ENCODE results near the gene ZFYVE1.
"Not testable (repeated sequence)": the region's sequence is repeated elsewhere in the genome, so short reads cannot be mapped to it uniquely, and the experiment has no call there.

Gene ZFYVE1

DNA sequence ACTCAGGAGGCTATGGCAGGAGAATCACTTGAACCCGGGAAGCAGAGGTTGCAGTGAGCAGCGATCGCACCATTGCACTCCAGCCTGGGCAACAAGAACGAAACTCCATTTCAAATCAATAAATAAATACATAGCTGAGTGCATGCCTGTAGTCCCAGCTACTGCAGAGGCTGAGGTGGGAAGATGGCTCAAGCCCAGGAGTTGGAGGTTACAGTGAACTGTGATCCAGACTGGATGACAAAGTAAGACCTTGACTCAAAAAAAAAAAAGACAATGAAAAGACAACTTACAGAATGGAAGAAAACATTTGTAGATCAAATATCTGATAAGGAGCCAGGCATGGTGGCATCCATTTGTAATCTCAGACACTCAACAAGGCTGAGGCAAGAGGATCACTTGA is 27.6 kb downstream of the ZFYVE1 start:
- no peak for DNase-seq

DNA sequence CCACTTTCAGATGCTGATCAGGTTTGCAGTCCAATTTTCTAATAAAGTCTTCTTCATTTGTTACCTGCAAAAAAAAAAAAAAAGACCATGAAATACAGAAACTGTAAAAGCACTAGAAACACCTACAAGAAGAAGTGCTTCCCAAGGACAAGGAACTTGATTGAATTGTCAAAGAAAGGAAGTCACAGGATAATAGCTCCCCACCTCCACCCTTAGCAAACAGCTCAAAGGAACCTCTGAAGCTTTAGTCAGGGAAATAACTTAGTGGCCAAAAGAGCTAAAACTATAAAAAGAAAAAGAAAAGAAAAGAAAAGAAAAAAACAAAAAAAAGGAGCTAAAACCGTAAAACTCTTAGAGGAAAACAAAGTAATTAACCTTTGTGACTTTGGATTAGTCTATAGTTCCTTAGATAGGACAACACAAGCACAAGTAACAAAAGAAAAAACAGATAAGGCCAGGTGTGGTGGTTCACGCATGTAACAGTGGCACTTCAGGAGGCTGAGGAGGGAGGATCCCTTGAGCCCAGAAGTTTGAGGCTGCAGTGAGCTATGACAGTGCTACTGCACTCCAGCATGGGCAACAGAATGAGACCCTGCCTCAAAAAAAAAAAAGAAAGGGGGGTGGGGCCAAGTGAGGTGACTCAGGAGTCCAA is 28.5 kb downstream of the ZFYVE1 start:
- no peak for DNase-seq

DNA sequence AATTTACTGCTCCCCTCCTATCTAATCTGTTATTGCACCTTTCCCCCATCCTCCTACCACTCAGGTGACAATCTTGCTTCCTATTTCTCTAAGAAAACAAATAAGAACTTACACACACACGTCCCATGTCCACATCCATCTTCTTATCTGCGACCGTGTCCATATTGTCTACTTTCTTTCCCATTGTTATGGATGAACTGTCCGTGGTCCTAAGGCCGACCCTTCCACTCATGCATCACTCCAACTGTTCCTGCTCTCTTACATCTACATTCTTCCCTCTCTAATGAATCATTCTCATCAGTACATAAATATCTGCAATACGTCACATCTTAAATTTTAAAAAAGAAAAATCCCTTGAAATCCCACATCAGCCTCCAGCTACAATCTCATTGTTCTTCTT is 30.0 kb downstream of the ZFYVE1 start:
- DNase-seq: no peak

DNA sequence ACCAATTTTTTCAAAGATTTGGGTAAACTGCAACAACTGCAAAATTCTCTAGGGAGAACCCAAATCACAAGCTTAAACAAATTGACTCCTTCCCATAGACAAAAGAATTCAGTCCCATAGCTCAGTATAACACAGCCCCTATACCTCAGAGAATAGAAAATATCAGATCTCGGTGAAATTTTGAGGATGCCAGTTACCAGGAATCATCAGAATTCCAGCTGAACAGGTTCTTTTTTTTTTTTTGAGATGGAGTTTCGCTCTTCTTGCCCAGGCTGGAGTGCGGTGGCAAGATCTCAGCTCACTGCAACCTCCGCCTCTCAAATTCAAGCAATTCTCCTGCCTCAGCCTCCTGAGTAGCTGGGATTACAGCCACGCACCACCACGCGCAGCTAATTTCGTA is 36.7 kb downstream of the ZFYVE1 start:
- DNase-seq: no peak

DNA sequence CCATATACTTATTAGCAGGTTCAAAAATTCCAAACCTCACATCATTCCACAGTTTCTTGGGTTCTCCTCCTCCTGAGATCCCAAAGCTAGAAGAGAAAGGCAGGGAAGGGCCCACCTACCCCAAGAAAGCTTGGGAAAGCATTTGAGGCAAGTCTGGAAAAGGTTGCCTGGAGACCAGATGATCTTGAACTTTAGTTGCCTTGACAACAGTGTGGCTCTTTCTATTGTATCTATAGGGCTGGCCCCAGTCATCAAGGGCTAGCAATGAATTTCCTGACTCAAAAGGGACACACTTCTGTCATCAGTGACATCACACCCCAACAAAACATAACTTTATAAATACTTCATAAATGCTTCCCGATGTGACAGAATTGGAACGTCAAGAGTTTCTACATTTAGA is 40.0 kb downstream of the ZFYVE1 start:
- no peak for DNase-seq

DNA sequence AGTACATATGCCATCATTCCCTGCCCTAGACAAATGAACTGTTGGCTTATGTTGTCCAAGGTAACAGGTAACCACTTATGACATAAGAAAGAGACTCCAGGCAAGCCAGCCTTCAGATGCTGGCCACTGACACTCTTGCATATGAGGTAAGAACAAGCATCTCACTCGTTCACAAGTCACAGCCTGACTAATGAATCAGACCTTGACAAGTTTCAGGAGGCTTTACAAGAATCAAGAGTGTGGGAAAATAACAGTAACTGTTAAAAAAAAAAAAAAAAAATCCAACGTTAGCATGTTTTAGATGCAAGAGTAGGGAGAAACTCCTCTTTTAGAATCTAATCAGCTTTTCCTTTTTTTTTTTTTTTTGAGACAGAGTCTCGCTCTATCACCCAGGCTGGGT is 40.7 kb downstream of the ZFYVE1 start:
- no peak for DNase-seq

DNA sequence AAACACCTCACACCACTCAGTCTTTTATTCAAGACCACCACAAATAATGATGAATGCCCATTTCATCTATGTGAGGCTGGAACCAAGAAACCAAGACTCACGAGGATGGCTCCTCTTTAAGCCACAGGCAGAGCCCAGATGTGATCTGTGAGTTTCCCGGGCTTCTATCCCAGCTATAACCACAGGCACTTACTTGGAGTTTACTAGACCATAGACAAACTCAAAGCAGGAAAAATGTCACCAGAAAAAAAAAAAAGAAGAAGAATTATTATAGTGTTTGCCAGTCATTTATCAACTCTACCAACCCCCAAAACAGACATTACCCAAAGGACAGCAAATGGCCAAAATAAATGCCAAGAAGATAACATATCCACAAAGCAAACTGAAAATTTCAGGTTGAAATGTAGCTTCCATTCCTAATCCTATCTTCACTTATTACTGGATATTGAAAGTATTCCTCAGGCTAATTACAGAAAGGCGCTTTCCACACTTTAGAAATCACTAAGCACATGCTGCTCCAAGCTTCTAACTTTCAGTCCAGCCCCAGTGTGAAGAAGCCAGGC is 44.7 kb downstream of the ZFYVE1 start:
- no peak for DNase-seq

DNA sequence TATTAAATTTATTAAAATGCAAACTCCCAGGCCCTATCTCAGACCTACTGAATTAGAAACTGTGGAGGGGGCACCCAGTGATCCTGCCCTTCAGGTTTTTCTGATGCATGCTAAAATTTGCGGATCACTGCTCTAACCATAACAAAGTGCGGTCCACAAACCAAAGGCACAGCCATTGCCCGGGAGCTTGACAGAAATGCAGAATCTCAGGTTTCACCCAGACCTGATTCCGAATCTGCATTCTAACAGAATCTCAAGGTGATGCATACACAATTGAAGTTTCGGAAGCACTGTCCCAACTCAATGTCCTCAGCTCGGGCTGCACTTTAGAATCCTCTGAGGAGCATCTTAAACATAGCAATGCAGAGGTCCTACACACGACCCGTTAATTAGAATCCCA is 46.0 kb downstream of the ZFYVE1 start:
- DNase-seq: no peak

DNA sequence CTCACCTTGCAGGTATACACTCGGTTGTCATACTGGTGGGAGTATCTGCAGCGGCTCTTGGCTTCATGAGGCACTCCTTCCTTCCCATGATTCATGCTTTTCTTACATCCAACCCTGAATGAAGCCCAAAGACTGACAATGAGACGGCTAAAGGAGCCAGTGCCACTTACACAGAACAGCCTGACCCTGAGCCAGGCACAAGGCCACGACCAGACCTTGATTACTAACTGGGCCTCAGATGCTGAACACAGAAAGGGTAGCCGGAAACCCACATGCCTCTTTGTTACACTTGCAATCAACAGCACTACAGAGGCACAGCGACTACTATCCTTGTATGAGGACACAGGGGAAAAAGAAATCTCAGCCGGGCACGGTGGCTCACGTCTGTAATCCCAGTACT is 48.0 kb downstream of the ZFYVE1 start:
- no peak for DNase-seq

DNA sequence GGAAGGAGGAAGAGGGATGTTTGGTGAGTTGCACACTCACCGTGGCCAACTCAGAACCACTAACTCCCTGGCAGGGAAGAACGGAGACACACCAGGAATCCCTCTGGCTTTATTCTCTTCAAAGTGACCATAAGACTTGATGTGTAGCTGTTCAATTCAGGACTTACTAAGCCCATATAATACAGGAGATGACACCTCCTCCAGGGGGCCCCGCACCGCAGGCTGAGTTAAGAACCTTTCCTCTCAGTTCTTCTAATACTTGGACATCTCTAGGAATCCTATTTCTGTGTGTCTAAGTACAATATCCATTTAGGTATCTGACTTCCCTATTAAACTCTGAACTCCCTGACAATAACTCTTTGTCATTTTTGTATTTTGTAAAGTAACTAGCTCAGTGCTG is 51.1 kb downstream of the ZFYVE1 start:
- DNase-seq: no peak

DNA sequence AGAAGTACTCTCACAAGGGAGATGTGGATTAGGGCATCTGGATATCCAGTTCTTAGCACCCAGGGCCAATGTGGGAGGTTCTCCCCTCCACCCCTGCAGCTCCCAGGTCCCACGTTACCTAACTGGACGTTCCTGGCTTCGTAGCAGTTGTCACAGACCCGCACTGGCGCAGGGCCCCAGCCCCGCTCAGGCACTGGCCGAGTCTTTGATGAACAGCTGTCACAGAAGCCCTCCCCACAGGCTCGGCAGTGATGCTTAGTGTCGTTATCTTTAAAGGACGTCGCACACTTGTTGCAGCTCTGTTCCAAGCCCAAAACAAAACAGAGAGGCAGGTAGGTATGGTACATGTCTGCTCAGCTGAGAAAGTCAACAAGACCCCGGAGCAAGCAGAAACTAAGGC is 52.2 kb downstream of the ZFYVE1 start:
- no peak for DNase-seq

DNA sequence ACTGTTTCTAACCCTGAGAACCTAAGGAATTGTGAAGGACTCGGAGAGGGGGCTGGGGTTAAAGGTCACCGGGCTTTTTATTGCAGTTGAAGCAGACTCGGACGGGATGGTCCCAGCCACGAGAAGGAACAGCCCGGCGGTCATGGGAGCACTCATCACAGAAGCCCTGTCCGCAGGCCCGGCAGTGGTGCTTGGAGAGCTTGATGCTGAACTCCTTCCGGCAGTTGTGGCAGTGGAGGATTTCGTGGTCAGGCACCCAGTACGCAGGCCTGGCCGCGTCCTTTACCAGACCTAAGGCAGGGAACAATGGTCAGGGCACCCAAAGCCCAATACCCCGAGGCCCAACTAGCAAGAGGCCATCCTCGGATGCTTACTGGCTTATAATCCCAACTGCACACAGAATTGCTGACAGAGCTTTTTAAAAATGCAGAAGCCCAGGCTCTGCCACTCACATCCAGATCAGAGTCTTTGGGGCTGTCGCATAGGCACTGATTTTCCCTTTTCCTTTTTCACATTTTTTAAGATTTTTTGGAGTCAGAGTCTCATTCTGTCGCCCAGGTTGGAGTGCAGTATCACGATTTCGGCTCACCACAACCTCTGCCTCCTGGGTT is 56.0 kb downstream of the ZFYVE1 start:
- no peak for DNase-seq

DNA sequence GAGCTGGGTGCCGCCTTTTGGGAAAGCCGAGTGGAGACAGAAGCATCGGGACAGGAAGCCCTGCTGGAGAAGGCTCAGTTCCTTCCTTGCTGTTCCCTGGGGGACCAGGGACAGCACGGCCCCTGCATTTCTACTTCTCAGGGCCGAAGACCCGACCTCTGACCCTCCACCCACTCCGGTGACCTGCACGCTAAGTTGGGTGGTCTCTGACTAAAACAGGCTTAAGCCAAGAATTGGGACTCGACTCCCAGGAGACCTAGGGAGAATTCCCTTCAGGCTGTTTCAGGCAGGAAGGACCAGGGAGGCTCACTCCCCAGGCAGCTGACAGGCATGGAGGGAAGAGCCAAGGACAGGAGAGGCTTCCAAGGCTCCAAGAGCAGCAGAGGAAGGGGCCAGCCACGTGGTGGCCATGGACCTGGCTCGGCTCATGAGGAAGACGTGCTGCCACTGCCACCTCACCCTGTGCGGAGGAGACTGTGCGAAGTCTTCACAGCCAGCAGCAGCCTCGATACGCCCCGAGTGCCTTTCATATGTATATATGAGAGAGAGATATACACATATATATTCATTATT is 56.8 kb downstream of the ZFYVE1 start:
- no peak for DNase-seq

DNA sequence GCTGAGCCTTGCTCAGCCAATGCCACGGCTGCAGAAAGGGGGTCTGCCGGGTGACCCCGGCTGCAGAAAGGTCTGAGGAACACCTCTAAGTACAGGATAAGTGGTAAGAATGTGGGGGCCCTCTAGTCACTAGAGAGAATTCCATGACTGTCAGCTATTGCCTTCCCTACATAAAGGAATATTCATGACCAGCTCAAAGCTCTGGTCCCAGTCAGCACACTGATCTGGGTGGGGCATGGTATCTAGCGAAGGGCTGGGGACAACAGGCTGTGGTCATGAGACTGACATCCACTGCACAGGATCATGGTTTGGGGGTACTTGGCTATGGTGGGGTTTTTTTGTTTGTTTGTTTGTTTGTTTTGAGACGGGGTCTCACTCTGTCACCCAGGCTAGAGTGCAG is 58.6 kb downstream of the ZFYVE1 start:
- no peak for DNase-seq

DNA sequence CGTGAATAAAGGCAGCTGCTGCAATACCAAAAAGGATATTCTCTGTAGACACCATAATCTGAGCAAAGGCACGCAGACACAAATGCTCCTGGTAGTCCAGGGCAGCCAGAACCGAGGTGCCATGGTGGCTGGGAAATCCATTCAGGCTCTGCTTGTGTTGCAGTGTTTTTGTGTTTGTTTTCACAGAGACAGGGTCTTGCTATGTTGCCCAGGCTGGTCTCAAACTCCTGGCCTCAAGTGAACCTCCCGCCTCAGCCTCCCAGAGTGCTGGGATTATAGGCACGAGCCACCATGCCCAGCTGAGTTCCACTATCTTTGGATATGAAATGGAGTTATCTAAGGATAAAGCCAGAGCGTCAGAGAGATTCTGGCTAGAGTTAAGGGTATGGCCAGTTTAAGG is 60.9 kb downstream of the ZFYVE1 start:
- no peak for DNase-seq

DNA sequence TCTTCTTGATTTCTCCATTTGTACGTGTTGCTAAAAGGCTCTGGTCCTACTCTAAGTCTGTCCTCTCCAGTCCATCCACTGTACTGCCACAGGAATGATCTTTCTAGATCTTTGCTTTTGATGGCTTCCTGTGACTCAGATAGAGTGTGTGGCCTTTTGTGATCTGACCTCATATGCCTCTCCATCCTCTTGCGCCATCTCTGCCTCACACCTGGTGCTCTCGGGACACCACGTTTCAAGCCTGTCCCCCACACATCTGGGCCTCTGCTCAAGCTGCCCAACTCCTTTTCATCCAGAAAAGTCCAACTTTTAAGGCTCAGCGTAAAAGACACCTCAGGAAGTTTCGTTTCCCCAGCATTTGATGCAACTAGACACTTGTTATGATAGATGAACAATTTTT is 61.7 kb downstream of the ZFYVE1 start:
- no peak for DNase-seq

DNA sequence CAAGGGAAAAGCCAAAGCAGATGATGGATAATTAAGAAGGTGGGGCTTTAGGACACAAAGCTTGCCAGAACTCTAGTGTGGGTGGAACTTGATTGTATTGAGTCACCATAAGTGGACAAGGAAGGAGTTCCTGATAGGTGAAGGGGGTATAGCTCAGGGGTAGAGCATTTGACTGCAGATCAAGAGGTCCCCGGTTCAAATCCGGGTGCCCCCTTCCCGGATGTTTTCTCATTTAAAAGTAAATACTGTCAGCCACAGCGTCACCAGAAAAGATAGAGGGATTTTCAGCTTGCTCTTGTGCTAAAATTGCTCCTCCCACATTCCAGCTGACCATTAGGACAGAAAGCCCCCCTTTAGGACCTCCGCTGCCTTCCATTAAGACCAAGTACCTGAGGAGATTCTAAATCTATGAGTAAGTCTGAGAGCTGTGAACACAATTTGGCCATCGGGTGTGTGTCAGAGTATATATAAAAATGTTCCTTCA is 64.0 kb downstream of the ZFYVE1 start:
- DNase-seq: no peak

DNA sequence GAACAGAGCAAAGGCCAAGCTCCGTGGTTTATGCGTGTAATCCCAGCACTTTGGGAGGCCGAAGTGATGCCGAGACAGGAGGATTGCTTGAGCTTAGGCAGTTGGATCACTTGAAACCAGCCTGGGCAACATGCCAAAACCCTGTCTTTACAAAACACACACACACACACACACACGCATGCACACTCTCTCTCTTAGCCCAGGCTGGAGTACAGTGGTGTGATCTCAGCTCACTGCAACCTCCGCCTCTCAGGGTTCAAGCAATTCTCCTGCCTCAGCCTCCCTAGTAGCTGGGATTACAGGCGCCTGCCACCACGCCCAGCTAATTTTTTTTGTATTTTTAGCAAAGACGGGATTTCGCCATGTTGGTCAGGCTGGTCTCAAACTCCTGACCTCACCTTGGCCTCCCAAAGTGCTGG is 64.6 kb downstream of the ZFYVE1 start:
- DNase-seq: not testable (repeated sequence)

DNA sequence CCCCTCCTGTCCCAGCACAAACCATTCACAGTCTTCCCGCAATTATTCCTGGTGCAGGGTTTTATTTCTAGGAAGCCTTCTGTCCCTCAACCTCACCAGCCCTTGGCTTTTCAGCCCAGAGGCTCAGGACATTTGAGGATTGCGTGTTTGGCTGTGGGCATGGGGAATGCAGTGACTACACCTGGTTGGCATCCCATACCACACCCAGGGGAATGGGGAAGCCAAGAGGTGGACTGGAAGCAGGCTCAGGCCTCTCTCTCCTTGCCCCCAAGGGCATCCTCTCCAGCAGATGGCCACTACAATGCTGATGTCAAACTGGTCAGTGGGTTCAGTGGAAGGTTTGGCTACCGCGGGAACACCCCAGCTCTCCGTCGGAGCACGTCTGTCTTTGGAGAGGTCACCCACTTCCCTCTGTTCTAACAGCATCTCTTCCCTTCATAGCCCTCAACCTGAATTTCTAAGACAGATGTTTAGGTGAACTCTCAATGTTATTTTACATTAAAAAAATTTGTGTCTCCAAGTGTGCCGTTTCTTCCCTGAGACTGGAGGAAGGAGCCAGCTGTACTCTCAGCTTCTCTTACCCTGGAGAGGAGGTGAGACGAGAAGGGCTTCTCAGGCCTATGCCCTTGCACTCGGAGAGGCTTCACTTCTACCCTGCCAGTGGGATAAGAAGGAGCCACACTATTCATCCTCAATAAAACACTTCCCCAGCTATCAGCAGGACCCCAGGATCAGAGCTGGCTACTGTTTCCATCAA is 65.1 kb downstream of the ZFYVE1 start:
- DNase-seq: no peak

DNA sequence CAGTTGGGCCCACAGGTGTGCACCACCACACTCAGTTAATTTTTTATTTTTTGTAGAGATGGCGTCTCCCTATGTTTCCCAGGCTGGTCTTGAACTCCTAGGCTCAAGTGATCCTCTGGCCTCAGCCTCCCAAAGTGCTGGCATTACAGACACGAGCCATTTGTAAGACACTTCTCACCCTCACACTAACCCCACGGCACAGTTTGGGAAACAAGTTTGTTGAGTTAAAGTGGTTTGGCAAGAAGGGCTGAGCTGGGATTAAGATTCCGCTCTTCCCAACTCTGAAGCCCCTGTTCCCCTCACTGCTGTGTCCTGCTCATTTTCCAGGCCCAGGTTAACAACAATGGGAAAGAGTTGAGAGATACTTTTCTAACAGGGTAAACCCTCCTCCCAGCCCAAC is 65.9 kb downstream of the ZFYVE1 start:
- not testable (repeated sequence) for DNase-seq

DNA sequence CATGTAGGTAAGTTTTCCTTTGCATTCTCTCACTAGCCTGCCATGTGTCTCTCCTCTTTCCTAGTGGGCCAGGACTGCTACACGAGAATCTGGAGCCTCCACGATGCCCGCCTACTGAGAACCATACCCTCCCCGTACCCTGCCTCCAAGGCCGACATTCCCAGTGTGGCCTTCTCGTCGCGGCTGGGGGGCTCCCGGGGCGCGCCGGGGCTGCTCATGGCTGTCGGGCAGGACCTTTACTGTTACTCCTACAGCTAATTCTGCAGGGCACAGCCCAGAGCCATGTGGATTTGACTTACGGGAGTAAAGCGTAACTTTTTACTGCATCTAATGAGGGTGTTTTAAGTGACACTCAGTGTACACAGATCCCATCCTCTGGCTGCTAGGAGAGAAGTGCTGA is 68.4 kb downstream of the ZFYVE1 start:
- no peak for DNase-seq

DNA sequence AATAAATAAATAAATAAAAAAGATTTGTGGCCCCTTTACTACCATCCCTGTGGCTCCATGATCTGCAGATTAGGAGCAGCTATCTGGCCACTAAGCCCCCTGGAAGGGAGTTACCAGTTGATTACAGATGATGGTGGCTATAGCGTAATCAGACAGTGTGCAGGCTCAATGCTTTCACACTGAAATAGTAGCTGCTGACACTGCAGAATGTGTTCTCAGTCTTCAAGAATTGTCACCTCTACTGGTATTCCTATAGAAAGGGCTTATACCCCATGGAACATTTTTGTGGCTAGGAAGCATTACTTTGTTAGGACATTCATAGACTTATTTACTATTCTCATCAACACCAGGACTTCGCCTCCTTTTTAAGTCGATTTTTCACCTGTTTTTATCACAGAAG is 69.7 kb downstream of the ZFYVE1 start:
- no peak for DNase-seq

DNA sequence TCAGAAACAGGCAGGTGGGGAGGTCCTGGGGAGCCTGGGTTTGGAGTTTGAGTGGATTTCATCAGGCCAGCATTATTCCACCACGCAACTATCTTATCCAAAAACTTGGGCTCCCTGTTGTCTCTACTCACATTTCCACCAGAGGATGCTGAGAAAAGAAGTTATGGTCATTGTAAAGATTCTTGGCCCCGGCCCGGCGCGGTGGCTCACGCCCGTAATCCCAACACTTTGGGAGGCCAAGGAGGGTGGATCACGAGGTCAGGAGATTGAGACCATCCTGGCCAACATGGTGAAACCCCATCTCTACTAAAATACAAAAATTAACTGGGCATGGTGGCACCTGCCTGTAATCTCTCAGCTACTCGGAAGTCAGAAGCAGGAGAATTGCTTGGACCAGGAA is 70.2 kb downstream of the ZFYVE1 start:
- not testable (repeated sequence) for DNase-seq

DNA sequence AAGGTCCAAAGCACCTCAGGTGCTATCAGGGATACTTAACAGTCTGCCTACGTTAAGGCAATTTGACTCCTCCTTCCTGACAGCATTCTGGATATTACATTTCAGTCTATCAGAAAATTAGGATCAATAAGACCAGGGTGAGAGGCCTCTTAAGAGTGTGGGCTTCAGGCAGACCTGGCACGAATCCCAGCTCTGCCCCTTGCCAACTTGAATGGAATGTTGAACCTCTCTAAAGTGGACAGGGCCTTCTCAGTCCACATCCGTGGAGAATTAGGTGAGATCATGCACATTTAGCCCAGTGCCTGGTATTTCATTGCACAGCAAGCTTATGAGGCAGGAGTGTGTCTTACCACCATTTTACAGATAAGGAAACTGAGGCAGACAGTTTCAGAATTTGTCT is 74.7 kb downstream of the ZFYVE1 start:
- DNase-seq: no peak
